ENCODE results near the gene ATCAY. TPM values are rescaled to one million over a fixed set of nuclear protein-coding genes. Genes with fewer than 3 reads are reported as not detected.

The ATCAY gene
- total RNA-seq, 2 experiments from 2014 or later, result not detected

GRCh38 chr19:3949294-3949693 is 68.8 kb downstream of the ATCAY start:
- no peaks in the 10 kb centered on the region for H3K4me1 ChIP-seq (ENCODE audit: insufficient read depth, low read length, poor library complexity, severe bottlenecking)
- BruUV-seq (replicated peaks), result no TSS peak
- no peak for DNase-seq (ENCODE audit: low spot score)
- H3K79me2 ChIP-seq (ENCODE audit: insufficient read depth, low read depth, low read length), result no peaks in the 10 kb centered on the region
- H3K9me3 ChIP-seq (ENCODE audit: low read length), result no peaks in the 10 kb centered on the region
- no peak overlapping the region for H3K4me3 ChIP-seq (ENCODE audit: low read depth, low read length, poor library complexity, severe bottlenecking)
- H2AFZ ChIP-seq (ENCODE audit: low read length), result no peak overlapping the region
- no peaks in the 10 kb centered on the region for H4K20me1 ChIP-seq (ENCODE audit: insufficient read depth, low read length)
- H3K9me2 ChIP-seq (ENCODE audit: insufficient read depth, low read length), result no peaks in the 10 kb centered on the region
- H3K36me3 ChIP-seq (ENCODE audit: insufficient read depth, low read length), result no peaks in the 10 kb centered on the region
- ChIA-PET POLR2A (interaction anchor here (0.6 kb wide), 1 partner anchor 198 kb away, joined by 3 read pairs; no protein-coding TSS in a partner anchor), CTCF (ENCODE audit: unreplicated experiment) (no interaction called here)
- TF ChIP-seq EZH2phosphoT487 (IDR thresholded peaks at IDR 0.05; ENCODE audit: borderline replicate concordance, low read depth, low read length) (no peak), CTCF (conservative IDR thresholded peaks at IDR 0.05; ENCODE audit: low read length) (no peak)
- intact Hi-C loops (cut with micrococcal nuclease; ENCODE audit: unreplicated experiment), result no loop called here
- no peak overlapping the region for H3K4me2 ChIP-seq (ENCODE audit: low read length)
- H3K27ac ChIP-seq (ENCODE audit: low read depth, low read length, poor library complexity, severe bottlenecking), result no peak overlapping the region

GRCh38 chr19:3949997-3950859 is 69.7 kb downstream of the ATCAY start:
- intact Hi-C loops (cut with micrococcal nuclease; ENCODE audit: unreplicated experiment), result no loop called here
- H3K27ac ChIP-seq (ENCODE audit: low read depth, low read length, poor library complexity, severe bottlenecking), result no peak overlapping the region
- H3K79me2 ChIP-seq (ENCODE audit: insufficient read depth, low read depth, low read length), result no peaks in the 10 kb centered on the region
- no peak overlapping the region for H3K4me2 ChIP-seq (ENCODE audit: low read length)
- ChIA-PET CTCF (ENCODE audit: unreplicated experiment) (no interaction called here), POLR2A (no interaction called here)
- DNase-seq (ENCODE audit: low spot score), result no peak
- H3K4me1 ChIP-seq (ENCODE audit: insufficient read depth, low read length, poor library complexity, severe bottlenecking), result no peaks in the 10 kb centered on the region
- H3K4me3 ChIP-seq (ENCODE audit: low read depth, low read length, poor library complexity, severe bottlenecking), result no peak overlapping the region
- TF ChIP-seq EZH2phosphoT487 (IDR thresholded peaks at IDR 0.05; ENCODE audit: borderline replicate concordance, low read depth, low read length), result no peak
- no peak for TF ChIP-seq CTCF (conservative IDR thresholded peaks at IDR 0.05; ENCODE audit: low read length)
- no peaks in the 10 kb centered on the region for H3K9me2 ChIP-seq (ENCODE audit: insufficient read depth, low read length)
- H2AFZ ChIP-seq (ENCODE audit: low read length), result no peak overlapping the region
- H4K20me1 ChIP-seq (ENCODE audit: insufficient read depth, low read length), result no peaks in the 10 kb centered on the region
- H3K9me3 ChIP-seq (ENCODE audit: low read length), result no peaks in the 10 kb centered on the region
- no peaks in the 10 kb centered on the region for H3K36me3 ChIP-seq (ENCODE audit: insufficient read depth, low read length)
- BruUV-seq (replicated peaks), result no TSS peak

All from OCI-LY7 (cell line).